H1 (cell line): Measurements from ENCODE around the gene KRT78.

ENCODE experiments used
- EP300 ChIP-seq, 2 experiments: IDR thresholded peaks; 1 replicate in 1 of 2; 2 replicates in 1 of 2; pipeline ENCODE4 v1.6.1; 2011 to 2012; ENCODE audit warnings: low read depth in 2 of 2, low read length in 2 of 2, mild to moderate bottlenecking in 2 of 2, borderline replicate concordance in 1 of 2, inconsistent platforms in 1 of 2, moderate library complexity in 1 of 2
- EZH2 ChIP-seq: fragments of 200-600 bp; sonication (generic); IDR thresholded peaks from 2 replicates; pipeline ENCODE4 v1.7.1; 2012; ENCODE audit warnings: low read depth, mild to moderate bottlenecking, moderate library complexity, low read length, inconsistent platforms; ENCODE audit not compliant: severe bottlenecking
- RNF2 ChIP-seq: fragments of 200-900, 300-1000 bp; sonication (generic); IDR thresholded peaks from 2 replicates; pipeline ENCODE4 v1.7.1; 2016; ENCODE audit warnings: borderline replicate concordance, low read depth, mild to moderate bottlenecking, antibody characterized with exemption, low read length; ENCODE audit not compliant: poor library complexity, severe bottlenecking; ENCODE audit errors: missing control alignments
- SIN3A ChIP-seq, 2 experiments: IDR thresholded peaks in 1 of 2; conservative IDR thresholded peaks in 1 of 2; 2 replicates each; pipeline ENCODE4 v1.6.1; 2011 to 2012; ENCODE audit warnings: low read length in 2 of 2, improper control_type of control experiment in 1 of 2, low read depth in 1 of 2, mild to moderate bottlenecking in 1 of 2
- TAF1 ChIP-seq: IDR thresholded peaks from 2 replicates; pipeline ENCODE4 v1.6.1; 2011; ENCODE audit warnings: mild to moderate bottlenecking, low read depth, low read length
- TAF7 ChIP-seq: optimal IDR thresholded peaks from 2 replicates; pipeline ENCODE3; 2011; ENCODE audit warnings: low read depth, mild to moderate bottlenecking, inconsistent platforms, low read length, moderate library complexity, borderline replicate concordance
- ZNF274 ChIP-seq: IDR thresholded peaks from 2 replicates; pipeline ENCODE4 v1.7.0; 2012; ENCODE audit warnings: low read length, borderline replicate concordance; ENCODE audit errors: extremely low read depth
- TF ChIP-seq, protein P1 (sequence below), 3 experiments: IDR thresholded peaks; 1 replicate in 2 of 3; 2 replicates in 1 of 3; pipeline versions ENCODE4 v1.5.1 to v1.6.1; 2011; ENCODE audit warnings: low read length in 3 of 3, mild to moderate bottlenecking in 3 of 3, inconsistent platforms in 2 of 3, low read depth in 1 of 3, moderate library complexity in 1 of 3; ENCODE audit not compliant: insufficient read depth in 1 of 3; ENCODE audit errors: control extremely low read depth in 1 of 3
- TF ChIP-seq, protein P2 (sequence below): IDR thresholded peaks from 2 replicates; pipeline ENCODE4 v1.6.1; 2011; ENCODE audit warnings: low read length, improper control_type of control experiment

DNA sequence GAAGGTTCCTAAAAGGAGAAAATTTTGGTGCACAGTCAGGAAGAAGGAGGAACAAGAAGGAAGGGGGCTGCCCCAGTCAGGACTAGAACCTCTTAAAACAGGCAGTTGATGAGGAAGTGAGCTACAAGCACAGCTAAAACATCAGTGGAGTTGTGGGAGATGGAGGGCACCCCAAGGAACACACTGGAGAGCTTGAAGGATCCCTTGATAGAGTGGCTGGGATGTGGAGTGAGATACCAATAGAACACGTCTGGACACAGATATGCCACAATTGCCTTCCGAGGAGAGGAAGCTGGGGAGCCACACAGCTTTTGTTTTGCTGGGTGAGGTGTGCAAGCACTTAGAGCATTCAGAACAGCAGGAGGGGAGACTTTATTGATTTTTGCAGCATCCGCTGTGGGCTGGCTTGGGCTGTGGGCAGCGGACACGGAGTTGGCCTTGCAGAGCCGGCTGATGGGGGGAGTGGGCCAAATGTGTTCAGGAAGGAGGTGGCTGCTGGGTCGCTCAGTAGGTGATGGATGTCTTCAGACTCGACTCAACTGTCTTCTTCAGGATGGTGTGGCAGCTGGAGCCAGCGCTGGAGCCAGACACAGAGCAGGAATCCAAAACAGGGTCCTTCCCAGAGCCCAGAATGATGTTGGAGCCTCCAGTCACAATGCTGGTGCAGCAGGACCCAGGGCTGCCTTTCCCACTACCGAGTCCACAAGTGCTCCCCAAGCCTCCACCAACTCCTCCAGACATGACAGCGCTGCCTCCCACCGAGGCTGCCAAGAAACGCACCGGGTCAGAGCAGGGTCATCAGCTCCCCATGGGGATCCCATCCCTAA is 10.0 kb downstream of the KRT78 start:
- TF ChIP-seq TAF7 = no peak
- no peak for TF ChIP-seq RNF2
- no peak for TF ChIP-seq SIN3A (conservative IDR thresholded peaks at IDR 0.05 in 1 of 2, IDR thresholded peaks at IDR 0.05 in 1 of 2; ENCODE audit: low read depth in 1 of 2, low read length in 2 of 2)
- TF ChIP-seq, protein P1, sequence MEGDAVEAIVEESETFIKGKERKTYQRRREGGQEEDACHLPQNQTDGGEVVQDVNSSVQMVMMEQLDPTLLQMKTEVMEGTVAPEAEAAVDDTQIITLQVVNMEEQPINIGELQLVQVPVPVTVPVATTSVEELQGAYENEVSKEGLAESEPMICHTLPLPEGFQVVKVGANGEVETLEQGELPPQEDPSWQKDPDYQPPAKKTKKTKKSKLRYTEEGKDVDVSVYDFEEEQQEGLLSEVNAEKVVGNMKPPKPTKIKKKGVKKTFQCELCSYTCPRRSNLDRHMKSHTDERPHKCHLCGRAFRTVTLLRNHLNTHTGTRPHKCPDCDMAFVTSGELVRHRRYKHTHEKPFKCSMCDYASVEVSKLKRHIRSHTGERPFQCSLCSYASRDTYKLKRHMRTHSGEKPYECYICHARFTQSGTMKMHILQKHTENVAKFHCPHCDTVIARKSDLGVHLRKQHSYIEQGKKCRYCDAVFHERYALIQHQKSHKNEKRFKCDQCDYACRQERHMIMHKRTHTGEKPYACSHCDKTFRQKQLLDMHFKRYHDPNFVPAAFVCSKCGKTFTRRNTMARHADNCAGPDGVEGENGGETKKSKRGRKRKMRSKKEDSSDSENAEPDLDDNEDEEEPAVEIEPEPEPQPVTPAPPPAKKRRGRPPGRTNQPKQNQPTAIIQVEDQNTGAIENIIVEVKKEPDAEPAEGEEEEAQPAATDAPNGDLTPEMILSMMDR (IDR thresholded peaks at IDR 0.05; ENCODE audit: control extremely low read depth in 1 of 3, insufficient read depth in 1 of 3, low read depth in 1 of 3, low read length in 3 of 3) = no peak; a peak in 1 of 4 replicates
- no peak for TF ChIP-seq EP300 (IDR thresholded peaks at IDR 0.05; ENCODE audit: borderline replicate concordance in 1 of 2, low read depth in 2 of 2, low read length in 2 of 2)
- no peak for TF ChIP-seq ZNF274
- TF ChIP-seq, protein P2, sequence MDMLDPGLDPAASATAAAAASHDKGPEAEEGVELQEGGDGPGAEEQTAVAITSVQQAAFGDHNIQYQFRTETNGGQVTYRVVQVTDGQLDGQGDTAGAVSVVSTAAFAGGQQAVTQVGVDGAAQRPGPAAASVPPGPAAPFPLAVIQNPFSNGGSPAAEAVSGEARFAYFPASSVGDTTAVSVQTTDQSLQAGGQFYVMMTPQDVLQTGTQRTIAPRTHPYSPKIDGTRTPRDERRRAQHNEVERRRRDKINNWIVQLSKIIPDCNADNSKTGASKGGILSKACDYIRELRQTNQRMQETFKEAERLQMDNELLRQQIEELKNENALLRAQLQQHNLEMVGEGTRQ = no peak
- no peak for TF ChIP-seq TAF1
- TF ChIP-seq EZH2 = no peak
